Measurements from ENCODE around the gene FYB2.

The FYB2 gene

DNA sequence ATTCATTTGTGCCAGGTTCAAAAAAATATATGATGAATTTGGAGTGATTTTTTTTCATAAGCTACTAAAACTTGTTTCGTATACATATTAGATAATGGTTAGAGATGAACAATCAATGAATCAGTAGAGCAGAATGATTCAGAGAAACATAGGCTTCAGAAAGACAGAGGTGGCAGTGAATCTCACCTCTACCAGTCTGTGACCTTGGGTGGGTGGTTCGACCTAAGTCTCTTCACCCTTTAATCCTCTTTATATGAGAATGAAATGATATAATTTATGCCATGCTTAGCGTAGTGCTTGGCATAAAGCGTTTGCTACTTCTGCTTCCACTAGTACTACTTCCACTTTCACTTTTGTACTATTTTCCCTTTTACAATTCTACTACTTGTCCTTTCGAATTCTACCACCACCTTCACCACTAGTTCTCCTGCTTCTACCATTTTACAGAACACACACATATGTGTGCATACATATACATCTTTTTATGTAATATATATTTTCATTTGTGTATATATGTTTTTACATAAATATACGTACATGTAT is 45.1 kb downstream of the FYB2 start:
- Histone ChIP-seq H3K4me3 (ENCODE audit: low read depth in 1 of 2, low read length in 1 of 2) (peak overlapping the region in 1 of 2 experiments; percentile 12), H3K27me3 (no peaks in the 10 kb centered on the region), H3K9me3 (no peaks in the 10 kb centered on the region), H3K4me1 (ENCODE audit: control insufficient read depth in 1 of 2, insufficient read depth in 1 of 2, low read depth in 1 of 2, low read length in 1 of 2) (peaks cover 0 to 5% of the 10 kb centered on the region in 2 experiments), H3K27ac (no peak overlapping the region), H3K36me3 (no peaks in the 10 kb centered on the region)
- TF ChIP-seq, protein P1, sequence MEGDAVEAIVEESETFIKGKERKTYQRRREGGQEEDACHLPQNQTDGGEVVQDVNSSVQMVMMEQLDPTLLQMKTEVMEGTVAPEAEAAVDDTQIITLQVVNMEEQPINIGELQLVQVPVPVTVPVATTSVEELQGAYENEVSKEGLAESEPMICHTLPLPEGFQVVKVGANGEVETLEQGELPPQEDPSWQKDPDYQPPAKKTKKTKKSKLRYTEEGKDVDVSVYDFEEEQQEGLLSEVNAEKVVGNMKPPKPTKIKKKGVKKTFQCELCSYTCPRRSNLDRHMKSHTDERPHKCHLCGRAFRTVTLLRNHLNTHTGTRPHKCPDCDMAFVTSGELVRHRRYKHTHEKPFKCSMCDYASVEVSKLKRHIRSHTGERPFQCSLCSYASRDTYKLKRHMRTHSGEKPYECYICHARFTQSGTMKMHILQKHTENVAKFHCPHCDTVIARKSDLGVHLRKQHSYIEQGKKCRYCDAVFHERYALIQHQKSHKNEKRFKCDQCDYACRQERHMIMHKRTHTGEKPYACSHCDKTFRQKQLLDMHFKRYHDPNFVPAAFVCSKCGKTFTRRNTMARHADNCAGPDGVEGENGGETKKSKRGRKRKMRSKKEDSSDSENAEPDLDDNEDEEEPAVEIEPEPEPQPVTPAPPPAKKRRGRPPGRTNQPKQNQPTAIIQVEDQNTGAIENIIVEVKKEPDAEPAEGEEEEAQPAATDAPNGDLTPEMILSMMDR (IDR thresholded peaks at IDR 0.05) = no peak

- H3K4me3 ChIP-seq (ENCODE audit: low read depth in 1 of 2, low read length in 1 of 2) = peak overlapping the region in 1 of 2 experiments; percentile 12
These were observed 45.7 kb downstream of the FYB2 start for GRCh38 chr1:56773341-56774066.

DNA sequence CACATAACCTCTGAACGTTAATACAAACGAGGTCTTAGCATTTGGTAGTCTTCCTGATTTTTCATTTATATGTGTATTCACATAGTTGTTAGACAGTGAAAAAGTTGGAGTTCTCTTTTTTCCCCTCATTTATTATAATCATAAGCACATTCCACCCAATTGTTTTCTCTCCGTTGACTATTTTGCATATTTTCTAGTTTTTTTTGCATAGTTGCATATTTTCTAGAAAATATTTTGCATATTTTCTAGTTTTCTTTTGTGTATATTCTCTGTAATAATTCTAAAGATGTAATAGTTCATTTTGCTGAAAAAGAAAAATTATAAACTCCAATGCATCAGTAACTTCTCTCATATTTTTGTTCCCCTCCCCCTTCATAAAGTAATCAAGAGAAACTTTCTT is 47.5 kb downstream of the FYB2 start:
- H3K27ac ChIP-seq = no peak overlapping the region
- H3K4me3 ChIP-seq (ENCODE audit: low read depth in 1 of 2, low read length in 1 of 2) = no peak overlapping the region
- H3K9me3 ChIP-seq = no peaks in the 10 kb centered on the region
- H3K36me3 ChIP-seq = no peaks in the 10 kb centered on the region
- H3K4me1 ChIP-seq (ENCODE audit: control insufficient read depth in 1 of 2, insufficient read depth in 1 of 2, low read depth in 1 of 2, low read length in 1 of 2) = peaks cover 0 to 5% of the 10 kb centered on the region in 2 experiments
- TF ChIP-seq, protein P1 (IDR thresholded peaks at IDR 0.05) = no peak
- H3K27me3 ChIP-seq = no peaks in the 10 kb centered on the region

More at GRCh38 chr1:56773341-56774066, 45.7 kb downstream of the FYB2 start:
- Histone ChIP-seq H3K27ac (no peak overlapping the region), H3K9me3 (no peaks in the 10 kb centered on the region), H3K4me1 (ENCODE audit: control insufficient read depth in 1 of 2, insufficient read depth in 1 of 2, low read depth in 1 of 2, low read length in 1 of 2) (peaks cover 0 to 5% of the 10 kb centered on the region in 2 experiments), H3K36me3 (no peaks in the 10 kb centered on the region), H3K27me3 (no peaks in the 10 kb centered on the region)
- TF ChIP-seq, protein P1 (IDR thresholded peaks at IDR 0.05) = no peak

DNA sequence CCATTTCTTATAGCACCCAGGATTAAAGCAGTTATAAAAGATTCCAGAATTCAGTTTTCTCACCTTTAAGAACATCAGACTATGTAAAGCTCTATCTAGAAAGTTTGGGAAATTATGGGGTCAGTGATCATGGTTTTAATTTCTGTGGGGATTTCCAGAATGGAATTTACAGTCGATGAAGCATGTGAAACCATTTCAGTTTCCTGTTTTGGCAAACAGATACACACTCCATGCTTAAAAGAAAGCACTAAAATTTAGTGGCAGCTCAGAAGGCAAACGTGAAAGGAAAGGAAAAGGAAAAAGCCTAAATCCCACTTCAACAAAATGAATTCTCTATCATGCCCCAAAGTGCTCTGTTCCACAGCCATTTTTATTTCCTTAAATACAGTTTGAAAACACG is 60.4 kb downstream of the FYB2 start:
- H3K4me3 ChIP-seq (ENCODE audit: low read depth in 1 of 2, low read length in 1 of 2) = no peak overlapping the region
- no peaks in the 10 kb centered on the region for H3K9me3 ChIP-seq
- H3K27ac ChIP-seq = no peak overlapping the region
- H3K27me3 ChIP-seq = peaks cover 15% of the 10 kb centered on the region
- H3K4me1 ChIP-seq (ENCODE audit: control insufficient read depth in 1 of 2, insufficient read depth in 1 of 2, low read depth in 1 of 2, low read length in 1 of 2) = no peaks in the 10 kb centered on the region
- TF ChIP-seq, protein P1 (IDR thresholded peaks at IDR 0.05) = no peak
- no peaks in the 10 kb centered on the region for H3K36me3 ChIP-seq

DNA sequence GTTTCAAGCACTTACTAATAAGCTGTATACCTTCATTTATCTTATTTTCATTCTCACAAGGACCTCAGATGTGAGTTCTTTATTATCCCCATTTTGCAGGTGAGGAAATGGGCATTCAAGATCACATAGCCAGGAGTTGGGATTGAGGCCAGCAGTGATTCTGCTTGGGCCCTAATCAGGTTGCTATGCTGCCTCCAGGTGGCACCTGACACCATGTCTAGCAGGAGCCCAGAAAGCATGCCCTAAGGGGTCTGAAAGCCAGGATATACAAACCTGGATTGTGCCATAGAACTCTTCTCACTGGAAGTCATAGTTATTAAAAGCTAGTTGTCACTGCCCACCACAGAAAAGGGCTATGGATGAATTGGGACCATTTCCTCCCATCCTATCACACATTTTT is 61.1 kb downstream of the FYB2 start:
- H3K27ac ChIP-seq = no peak overlapping the region
- H3K36me3 ChIP-seq = no peaks in the 10 kb centered on the region
- TF ChIP-seq, protein P1 (IDR thresholded peaks at IDR 0.05) = no peak
- no peaks in the 10 kb centered on the region for H3K4me1 ChIP-seq (ENCODE audit: control insufficient read depth in 1 of 2, insufficient read depth in 1 of 2, low read depth in 1 of 2, low read length in 1 of 2)
- no peak overlapping the region for H3K4me3 ChIP-seq (ENCODE audit: low read depth in 1 of 2, low read length in 1 of 2)
- H3K27me3 ChIP-seq = peaks cover 15% of the 10 kb centered on the region
- H3K9me3 ChIP-seq = no peaks in the 10 kb centered on the region
